Measurements from ENCODE around the gene MYD88.

- TF ChIP-seq, protein P1, sequence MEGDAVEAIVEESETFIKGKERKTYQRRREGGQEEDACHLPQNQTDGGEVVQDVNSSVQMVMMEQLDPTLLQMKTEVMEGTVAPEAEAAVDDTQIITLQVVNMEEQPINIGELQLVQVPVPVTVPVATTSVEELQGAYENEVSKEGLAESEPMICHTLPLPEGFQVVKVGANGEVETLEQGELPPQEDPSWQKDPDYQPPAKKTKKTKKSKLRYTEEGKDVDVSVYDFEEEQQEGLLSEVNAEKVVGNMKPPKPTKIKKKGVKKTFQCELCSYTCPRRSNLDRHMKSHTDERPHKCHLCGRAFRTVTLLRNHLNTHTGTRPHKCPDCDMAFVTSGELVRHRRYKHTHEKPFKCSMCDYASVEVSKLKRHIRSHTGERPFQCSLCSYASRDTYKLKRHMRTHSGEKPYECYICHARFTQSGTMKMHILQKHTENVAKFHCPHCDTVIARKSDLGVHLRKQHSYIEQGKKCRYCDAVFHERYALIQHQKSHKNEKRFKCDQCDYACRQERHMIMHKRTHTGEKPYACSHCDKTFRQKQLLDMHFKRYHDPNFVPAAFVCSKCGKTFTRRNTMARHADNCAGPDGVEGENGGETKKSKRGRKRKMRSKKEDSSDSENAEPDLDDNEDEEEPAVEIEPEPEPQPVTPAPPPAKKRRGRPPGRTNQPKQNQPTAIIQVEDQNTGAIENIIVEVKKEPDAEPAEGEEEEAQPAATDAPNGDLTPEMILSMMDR (conservative IDR thresholded peaks at IDR 0.05 in 1 of 2, IDR thresholded peaks at IDR 0.05 in 1 of 2; ENCODE audit: extremely low read depth in 1 of 2, insufficient read depth in 1 of 2, low read depth in 1 of 2, low read length in 2 of 2) = peak; percentile 83 to 92
- TF ChIP-seq EZH2 (IDR thresholded peaks at IDR 0.05; ENCODE audit: borderline replicate concordance, low read length) = no peak
These were observed 20.6 kb upstream of the MYD88 start for GRCh38 chr3:38117748-38118420.
